DMS 273 (cell line): Measurements from ENCODE around the gene HDDC2.

Source experiments
- DNase-seq: peaks from one replicate; lab custom pipeline; 2025; ENCODE audit not compliant: unreplicated experiment; lab: John Stamatoyannopoulos, UW

HDDC2 gene

GRCh38 chr6:125271486-125272159 is 30.1 kb downstream of the HDDC2 start:
- peak; percentile 75 for DNase-seq

GRCh38 chr6:125270380-125270779 is 31.4 kb downstream of the HDDC2 start:
- DNase-seq = no peak

GRCh38 chr6:125269328-125269985 is 32.3 kb downstream of the HDDC2 start:
- DNase-seq = no peak

GRCh38 chr6:125268765-125269164 is 33.0 kb downstream of the HDDC2 start:
- no peak for DNase-seq

- DNase-seq = peak; percentile 18
These were observed 33.8 kb downstream of the HDDC2 start for GRCh38 chr6:125267806-125268523.

- no peak for DNase-seq
These were observed 37.3 kb downstream of the HDDC2 start for GRCh38 chr6:125264476-125264875.

- no peak for DNase-seq
These were observed 39.5 kb downstream of the HDDC2 start for GRCh38 chr6:125262016-125263013.

- no peak for DNase-seq
These were observed 42.4 kb downstream of the HDDC2 start for GRCh38 chr6:125259354-125259736.

GRCh38 chr6:125258651-125259353 is 43.0 kb downstream of the HDDC2 start:
- DNase-seq = no peak

GRCh38 chr6:125257351-125257750 is 44.4 kb downstream of the HDDC2 start:
- DNase-seq = no peak

GRCh38 chr6:125255201-125255600 is 46.6 kb downstream of the HDDC2 start:
- DNase-seq = no peak

- DNase-seq = no peak
These were observed 47.4 kb downstream of the HDDC2 start for GRCh38 chr6:125254321-125254720.

- DNase-seq = no peak
These were observed 47.9 kb downstream of the HDDC2 start for GRCh38 chr6:125253881-125254280.

- DNase-seq = no peak
These were observed 48.9 kb downstream of the HDDC2 start for GRCh38 chr6:125252891-125253290.

- DNase-seq = no peak
These were observed 50.1 kb downstream of the HDDC2 start for GRCh38 chr6:125251516-125252220.

GRCh38 chr6:125250511-125250910 is 51.3 kb downstream of the HDDC2 start:
- DNase-seq = no peak

GRCh38 chr6:125248136-125248535 is 53.6 kb downstream of the HDDC2 start:
- no peak for DNase-seq

- DNase-seq = peak; percentile 11
These were observed 55.2 kb downstream of the HDDC2 start for GRCh38 chr6:125246566-125246965.

- DNase-seq = no peak
These were observed 56.1 kb downstream of the HDDC2 start for GRCh38 chr6:125245523-125246264.
